Adipocyte (in vitro differentiated cells): ENCODE measurements around the gene ADCY5.

Experiments used
- DNase-seq: peaks from one replicate; pipeline ENCODE4 v3.0.0-alpha.2; 2015; ENCODE audit warnings: low read depth
- H3K27me3 ChIP-seq: replicated peaks from 2 replicates; pipeline ENCODE4 v1.7.0; 2013; ENCODE audit warnings: mild to moderate bottlenecking, low read length, moderate library complexity; ENCODE audit not compliant: control insufficient read depth, insufficient read depth
- H3K36me3 ChIP-seq: 2 replicates; pipeline ENCODE4 v1.7.0; 2013; ENCODE audit warnings: low read length, mild to moderate bottlenecking, moderate library complexity; ENCODE audit not compliant: control insufficient read depth, insufficient read depth, severe bottlenecking
- H3K4me1 ChIP-seq: 2 replicates; pipeline ENCODE4 v1.7.0; 2013; ENCODE audit warnings: mild to moderate bottlenecking, low read length, moderate library complexity; ENCODE audit not compliant: control insufficient read depth, insufficient read depth
- H3K4me3 ChIP-seq: 2 replicates; pipeline ENCODE4 v1.7.0; 2013; ENCODE audit warnings: mild to moderate bottlenecking, low read length, moderate library complexity
- H3K9ac ChIP-seq: 2 replicates; pipeline ENCODE4 v1.7.0; 2013; ENCODE audit warnings: mild to moderate bottlenecking, low read length, moderate library complexity
- H3K9me3 ChIP-seq: 2 replicates; pipeline ENCODE4 v1.7.0; 2013; ENCODE audit warnings: mild to moderate bottlenecking, low read length, moderate library complexity; ENCODE audit not compliant: control insufficient read depth

ADCY5 gene

GRCh38 chr3:123294296-123294938 is 154.5 kb downstream of the ADCY5 start:
- no peak for DNase-seq
- Histone ChIP-seq H3K4me1 (peaks cover 9% of the 10 kb centered on the region), H3K9ac (no peak overlapping the region), H3K9me3 (peaks cover 7% of the 10 kb centered on the region), H3K27me3 (peaks cover 46% of the 10 kb centered on the region), H3K4me3 (no peak overlapping the region), H3K36me3 (no peaks in the 10 kb centered on the region)

GRCh38 chr3:123292321-123293310 is 156.3 kb downstream of the ADCY5 start:
- Histone ChIP-seq H3K36me3 (no peaks in the 10 kb centered on the region), H3K9ac (no peak overlapping the region), H3K27me3 (peaks cover 49% of the 10 kb centered on the region), H3K4me1 (no peaks in the 10 kb centered on the region), H3K9me3 (peaks cover 7% of the 10 kb centered on the region), H3K4me3 (no peak overlapping the region)
- no peak for DNase-seq

- H3K36me3 ChIP-seq = no peaks in the 10 kb centered on the region
- no peak for DNase-seq
- peaks cover 7% of the 10 kb centered on the region for H3K9me3 ChIP-seq
- H3K27me3 ChIP-seq = peaks cover 49% of the 10 kb centered on the region
- no peak overlapping the region for H3K9ac ChIP-seq
- no peak overlapping the region for H3K4me3 ChIP-seq
- H3K4me1 ChIP-seq = no peaks in the 10 kb centered on the region
These were observed 157.5 kb downstream of the ADCY5 start for GRCh38 chr3:123291404-123291803.

GRCh38 chr3:123290962-123291361 is 157.9 kb downstream of the ADCY5 start:
- no peaks in the 10 kb centered on the region for H3K36me3 ChIP-seq
- DNase-seq = no peak
- H3K9ac ChIP-seq = no peak overlapping the region
- no peak overlapping the region for H3K4me3 ChIP-seq
- H3K4me1 ChIP-seq = no peaks in the 10 kb centered on the region
- peaks cover 48% of the 10 kb centered on the region for H3K27me3 ChIP-seq
- peaks cover 7% of the 10 kb centered on the region for H3K9me3 ChIP-seq

GRCh38 chr3:123290107-123290930 is 158.6 kb downstream of the ADCY5 start:
- H3K4me1 ChIP-seq = no peaks in the 10 kb centered on the region
- peaks cover 7% of the 10 kb centered on the region for H3K9me3 ChIP-seq
- no peak for DNase-seq
- no peak overlapping the region for H3K4me3 ChIP-seq
- no peak overlapping the region for H3K9ac ChIP-seq
- H3K36me3 ChIP-seq = no peaks in the 10 kb centered on the region
- H3K27me3 ChIP-seq = peaks cover 43% of the 10 kb centered on the region

GRCh38 chr3:123289391-123290106 is 159.3 kb downstream of the ADCY5 start:
- no peak overlapping the region for H3K9ac ChIP-seq
- H3K27me3 ChIP-seq = peaks cover 37% of the 10 kb centered on the region
- H3K36me3 ChIP-seq = no peaks in the 10 kb centered on the region
- H3K9me3 ChIP-seq = peaks cover 7% of the 10 kb centered on the region
- DNase-seq = no peak
- no peak overlapping the region for H3K4me3 ChIP-seq
- H3K4me1 ChIP-seq = no peaks in the 10 kb centered on the region

- Histone ChIP-seq H3K9me3 (no peaks in the 10 kb centered on the region), H3K27me3 (peaks cover 21% of the 10 kb centered on the region), H3K9ac (no peak overlapping the region), H3K4me1 (no peaks in the 10 kb centered on the region), H3K36me3 (no peaks in the 10 kb centered on the region), H3K4me3 (no peak overlapping the region)
- no peak for DNase-seq
These were observed 161.0 kb downstream of the ADCY5 start for GRCh38 chr3:123287962-123288302.

GRCh38 chr3:123287051-123287961 is 161.6 kb downstream of the ADCY5 start:
- Histone ChIP-seq H3K9ac (no peak overlapping the region), H3K4me3 (no peak overlapping the region), H3K9me3 (no peaks in the 10 kb centered on the region), H3K4me1 (no peaks in the 10 kb centered on the region), H3K27me3 (peaks cover 15% of the 10 kb centered on the region), H3K36me3 (no peaks in the 10 kb centered on the region)
- DNase-seq = no peak

- Histone ChIP-seq H3K9me3 (no peaks in the 10 kb centered on the region), H3K27me3 (peaks cover 8% of the 10 kb centered on the region), H3K36me3 (no peaks in the 10 kb centered on the region), H3K9ac (no peak overlapping the region), H3K4me1 (no peaks in the 10 kb centered on the region), H3K4me3 (no peak overlapping the region)
- DNase-seq = peak; percentile 68
These were observed 162.4 kb downstream of the ADCY5 start for GRCh38 chr3:123286308-123287023.
